GM18517 (cell line): ENCODE data around the gene SUFU.

Experiments
- ATAC-seq: cut with Tn5 transposase; IDR thresholded peaks from one replicate; pipeline ENCODE4 v1.9.1; 2021; ENCODE audit warnings: mild to moderate bottlenecking, moderate library complexity; ENCODE audit not compliant: unreplicated experiment

SUFU gene

GRCh38 chr10:102593074-102593803 is 89.5 kb downstream of the SUFU start:
- ATAC-seq, result no peak

- ATAC-seq, result no peak
Measured at GRCh38 chr10:102593804-102594079, 90.0 kb downstream of the SUFU start.

- ATAC-seq, result no peak
Measured at GRCh38 chr10:102595293-102595692, 91.5 kb downstream of the SUFU start.

GRCh38 chr10:102595897-102596296 is 92.1 kb downstream of the SUFU start:
- no peak for ATAC-seq

GRCh38 chr10:102596506-102596971 is 92.8 kb downstream of the SUFU start:
- no peak for ATAC-seq

GRCh38 chr10:102597131-102597991 is 93.6 kb downstream of the SUFU start:
- no peak for ATAC-seq

- no peak for ATAC-seq
Measured at GRCh38 chr10:102598243-102598642, 94.5 kb downstream of the SUFU start.

GRCh38 chr10:102599565-102600327 is 96.0 kb downstream of the SUFU start:
- no peak for ATAC-seq

- ATAC-seq, result no peak
Measured at GRCh38 chr10:102600816-102601215, 97.0 kb downstream of the SUFU start.

GRCh38 chr10:102601639-102602038 is 97.9 kb downstream of the SUFU start:
- no peak for ATAC-seq

- no peak for ATAC-seq
Measured at GRCh38 chr10:102602272-102603045, 98.7 kb downstream of the SUFU start.

GRCh38 chr10:102603946-102604345 is 100.2 kb downstream of the SUFU start:
- no peak for ATAC-seq

- ATAC-seq, result no peak
Measured at GRCh38 chr10:102604439-102604841, 100.7 kb downstream of the SUFU start.

- no peak for ATAC-seq
Measured at GRCh38 chr10:102605712-102606111, 101.9 kb downstream of the SUFU start.

GRCh38 chr10:102608487-102608886 is 104.7 kb downstream of the SUFU start:
- ATAC-seq, result no peak

GRCh38 chr10:102610441-102610887 is 106.7 kb downstream of the SUFU start:
- no peak for ATAC-seq

- ATAC-seq, result no peak
Measured at GRCh38 chr10:102611514-102612087, 107.8 kb downstream of the SUFU start.

GRCh38 chr10:102612964-102613275 is 109.1 kb downstream of the SUFU start:
- no peak for ATAC-seq

- ATAC-seq, result no peak
Measured at GRCh38 chr10:102613286-102613685, 109.5 kb downstream of the SUFU start.

GRCh38 chr10:102613785-102614184 is 110.0 kb downstream of the SUFU start:
- no peak for ATAC-seq
